ENCODE data around the gene SH3GL1.

The SH3GL1 gene

DNA sequence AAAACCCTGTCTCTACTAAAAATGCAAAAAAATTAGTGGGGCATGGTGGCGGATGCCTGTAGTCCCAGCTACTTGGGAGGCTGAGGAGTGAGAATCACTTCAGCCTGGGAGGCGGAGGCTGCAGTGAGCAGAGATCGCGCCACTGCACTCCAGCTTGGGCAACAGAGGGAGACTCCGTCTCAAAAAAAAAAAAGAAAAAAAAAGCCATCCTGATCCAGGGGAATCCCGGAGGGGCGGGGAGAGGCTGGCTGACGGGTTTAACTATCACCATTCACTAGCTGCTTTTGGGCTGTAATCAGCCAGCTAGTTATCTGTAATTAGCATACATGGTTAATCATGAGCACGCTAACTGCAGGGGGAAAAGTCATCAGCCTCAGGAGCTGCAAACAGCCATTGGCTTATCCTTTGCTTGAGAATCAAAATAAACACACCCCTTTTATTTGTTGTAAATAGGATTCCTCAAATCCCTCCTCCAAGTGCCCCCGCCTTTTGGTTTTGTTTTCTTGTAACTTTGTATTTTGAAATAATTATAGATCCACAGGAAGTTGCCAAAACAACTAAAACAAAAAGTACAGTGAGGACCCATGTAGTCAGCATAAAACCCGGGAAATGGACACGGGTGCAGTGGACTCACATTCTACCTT lies 86.4 kb downstream of the SH3GL1 start:
- no peak for DNase-seq
